GM23338 (cell line): ENCODE results near the gene RXRA.

ENCODE experiments used
- CREB1 ChIP-seq: fragments of 250-450 bp; sonication (Bioruptor Pico); IDR thresholded peaks from 2 replicates; pipeline ENCODE4 v1.5.0; 2020; ENCODE audit warnings: low read depth, mild to moderate bottlenecking, moderate library complexity
- CTCF ChIP-seq, 2 experiments: fragments of 200-600 bp in 1 of 2; sonication (generic) in 1 of 2; conservative IDR thresholded peaks; 2 replicates each; pipeline versions ENCODE4 v1.5.1 to v1.6.1; 2016 to 2017; ENCODE audit warnings: antibody characterized with exemption in 2 of 2, low read depth in 2 of 2, mild to moderate bottlenecking in 2 of 2, moderate library complexity in 1 of 2
- ETS1 ChIP-seq: IDR thresholded peaks from 2 replicates; pipeline ENCODE4 v1.6.1; 2016; ENCODE audit warnings: antibody characterized with exemption
- EZH2 ChIP-seq: fragments of 200-600 bp; sonication (generic); IDR thresholded peaks from one replicate; pipeline ENCODE4 v1.8.0; 2017; ENCODE audit warnings: antibody characterized with exemption, mild to moderate bottlenecking, low read depth; ENCODE audit not compliant: unreplicated experiment
- EZH2phosphoT487 ChIP-seq: fragments of 200-600 bp; sonication (generic); IDR thresholded peaks from one replicate; pipeline ENCODE4 v1.8.1; 2018; ENCODE audit warnings: antibody characterized with exemption; ENCODE audit not compliant: unreplicated experiment
- JUNB ChIP-seq: IDR thresholded peaks from one replicate; pipeline ENCODE4 v1.6.1; 2016; ENCODE audit warnings: antibody characterized with exemption; ENCODE audit not compliant: unreplicated experiment
- NANOG ChIP-seq: IDR thresholded peaks from 2 replicates; pipeline ENCODE4 v1.6.1; 2016; ENCODE audit warnings: antibody characterized with exemption, borderline replicate concordance
- POLR2AphosphoS5 ChIP-seq: IDR thresholded peaks from 2 replicates; pipeline ENCODE4 v1.6.1; 2016; ENCODE audit warnings: antibody characterized with exemption, low read depth
- REST ChIP-seq: IDR thresholded peaks from one replicate; pipeline ENCODE4 v1.6.1; 2018; ENCODE audit warnings: antibody characterized with exemption; ENCODE audit not compliant: unreplicated experiment

- TF ChIP-seq CTCF (conservative IDR thresholded peaks at IDR 0.05; ENCODE audit: low read depth in 2 of 2) (no peak; a peak in 1 of 4 replicates), ETS1 (no peak), EZH2phosphoT487 (no peak), REST (no peak), POLR2AphosphoS5 (no peak), EZH2 (no peak), CREB1 (CRISPR knock-in tag) (no peak), JUNB (no peak), NANOG (no peak)
Measured at GRCh38 chr9:134323741-134324358, 2.4 kb upstream of the RXRA start.
